Body of pancreas (tissue), 4 donors: ENCODE data around the gene NTN4. TPM values are rescaled to one million over a fixed set of nuclear protein-coding genes. Genes with fewer than 3 reads are reported as not detected.
"Not testable (repeated sequence)": the region's sequence is repeated elsewhere in the genome, so short reads cannot be mapped to it uniquely, and the experiment has no call there.

Experiments used
- ATAC-seq: fragments of 150-250 bp; one replicate; pipeline ENCODE4 v1.9.1; 2016
- DNase-seq, 4 donors: peaks; one replicate each; pipeline ENCODE4 v3.0.0-alpha.2; 2019
- H3K27ac ChIP-seq, 4 donors: fragments of 200-600 bp; sonication (generic); 1 replicate in 3 of 4; 2 replicates in 1 of 4; pipeline versions ENCODE4 v1.5.1 to v1.6.1; 2016 to 2019; ENCODE audit warnings: mild to moderate bottlenecking in 1 of 4, mixed read lengths in 1 of 4, moderate library complexity in 1 of 4
- H3K27me3 ChIP-seq, 2 donors: fragments of 200-600 bp; sonication (generic); one replicate each; pipeline ENCODE4 v1.6.0; 2016; ENCODE audit warnings: mild to moderate bottlenecking in 1 of 2
- H3K36me3 ChIP-seq, 2 donors: fragments of 200-600 bp; sonication (generic); replicated peaks in 1 of 2; 2 replicates each; pipeline ENCODE4 v1.5.1; 2016; ENCODE audit warnings: low read depth in 2 of 2; ENCODE audit not compliant: insufficient read depth in 1 of 2
- H3K4me1 ChIP-seq: fragments of 200-600 bp; sonication (generic); one replicate; pipeline ENCODE4 v1.6.0; 2016
- H3K4me3 ChIP-seq, 2 donors: fragments of 200-600 bp; sonication (generic); 1 replicate in 1 of 2; 2 replicates in 1 of 2; pipeline ENCODE4 v1.5.1; 2016 to 2019
- H3K9me3 ChIP-seq, 3 donors: fragments of 200-600 bp; sonication (generic); 1 replicate in 2 of 3; 2 replicates in 1 of 3; pipeline ENCODE4 v1.5.1; 2016
- POLR2A ChIP-seq, 3 donors: fragments of 450-650 bp; IDR thresholded peaks; one replicate each; pipeline ENCODE4 v1.6.1; 2016; ENCODE audit warnings: antibody characterized with exemption in 3 of 3, mild to moderate bottlenecking in 2 of 3
- WGBS, 2 donors: methylation state at CpG; one replicate each; pipeline ENCODE4 v1.1.5; 2017; 5-methylcytosine and 5-hydroxymethylcytosine counted together
- intact Hi-C: fragments of 100-400 bp; cut with DNase I; formaldehyde crosslinking; loops from one replicate; pipeline ENCODE4 v1.15.1; 2023
- total RNA-seq, 2 donors: library from RNA; depleted of rRNA; stranded (reverse); fragments of >200 nt; gene quantifications; one replicate each; pipeline ENCODE4 v1.1.0, GENCODE V29; 2016
- TF ChIP-seq, protein P1 (sequence below), 7 experiments: fragments of 450-650 bp in 4 of 7; fragments of 200-600 bp in 3 of 7; sonication (generic) in 3 of 7; IDR thresholded peaks; one replicate each; pipeline ENCODE4 v1.5.1; 2016 to 2019; ENCODE audit warnings: antibody characterized with exemption in 7 of 7

NTN4 gene
- total RNA-seq, 2 donors from 2014 or later: 47.7 to 62.0 TPM

DNA sequence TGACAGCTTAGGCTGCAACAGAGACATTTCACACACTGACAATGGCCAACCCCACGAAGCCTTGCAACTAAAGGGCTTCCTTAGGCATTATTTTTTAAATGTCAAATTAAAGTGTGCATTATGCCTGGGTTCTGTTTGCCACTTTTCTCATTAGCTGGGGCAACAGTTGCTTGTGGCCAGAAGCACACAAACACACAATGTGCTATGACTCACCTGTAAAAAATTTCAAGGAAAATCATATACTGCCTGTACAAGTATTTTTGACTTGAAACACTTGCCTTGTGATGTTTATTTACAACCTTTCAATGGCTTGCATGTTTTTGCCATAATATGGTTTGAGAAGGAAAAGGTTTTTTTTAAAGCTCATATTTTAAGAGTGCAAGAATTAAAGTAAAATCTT is 1.9 kb downstream of the NTN4 start:
- intact Hi-C loops: loop anchor here (10.0 kb wide), 1 partner anchor 54 kb away; no protein-coding TSS in a partner anchor
- DNase-seq (peak in 1 of 4 donors; percentile 30), ATAC-seq (peak; percentile 18)
- no peaks in the 10 kb centered on the region for H3K27me3 ChIP-seq
- H3K27ac ChIP-seq: peak overlapping the region; percentile 85 to 95 (median 88)
- H3K36me3 ChIP-seq: no peaks in the 10 kb centered on the region
- 6 to 22% methylated on average over 1 of the region's 1 CpG for WGBS, 2 donors
- H3K9me3 ChIP-seq: no peaks in the 10 kb centered on the region
- no peak overlapping the region for H3K4me3 ChIP-seq
- TF ChIP-seq, protein P1, sequence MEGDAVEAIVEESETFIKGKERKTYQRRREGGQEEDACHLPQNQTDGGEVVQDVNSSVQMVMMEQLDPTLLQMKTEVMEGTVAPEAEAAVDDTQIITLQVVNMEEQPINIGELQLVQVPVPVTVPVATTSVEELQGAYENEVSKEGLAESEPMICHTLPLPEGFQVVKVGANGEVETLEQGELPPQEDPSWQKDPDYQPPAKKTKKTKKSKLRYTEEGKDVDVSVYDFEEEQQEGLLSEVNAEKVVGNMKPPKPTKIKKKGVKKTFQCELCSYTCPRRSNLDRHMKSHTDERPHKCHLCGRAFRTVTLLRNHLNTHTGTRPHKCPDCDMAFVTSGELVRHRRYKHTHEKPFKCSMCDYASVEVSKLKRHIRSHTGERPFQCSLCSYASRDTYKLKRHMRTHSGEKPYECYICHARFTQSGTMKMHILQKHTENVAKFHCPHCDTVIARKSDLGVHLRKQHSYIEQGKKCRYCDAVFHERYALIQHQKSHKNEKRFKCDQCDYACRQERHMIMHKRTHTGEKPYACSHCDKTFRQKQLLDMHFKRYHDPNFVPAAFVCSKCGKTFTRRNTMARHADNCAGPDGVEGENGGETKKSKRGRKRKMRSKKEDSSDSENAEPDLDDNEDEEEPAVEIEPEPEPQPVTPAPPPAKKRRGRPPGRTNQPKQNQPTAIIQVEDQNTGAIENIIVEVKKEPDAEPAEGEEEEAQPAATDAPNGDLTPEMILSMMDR (IDR thresholded peaks at IDR 0.05): no peak
- no peak for TF ChIP-seq POLR2A (IDR thresholded peaks at IDR 0.05)
- H3K4me1 ChIP-seq: peaks cover 59% of the 10 kb centered on the region

DNA sequence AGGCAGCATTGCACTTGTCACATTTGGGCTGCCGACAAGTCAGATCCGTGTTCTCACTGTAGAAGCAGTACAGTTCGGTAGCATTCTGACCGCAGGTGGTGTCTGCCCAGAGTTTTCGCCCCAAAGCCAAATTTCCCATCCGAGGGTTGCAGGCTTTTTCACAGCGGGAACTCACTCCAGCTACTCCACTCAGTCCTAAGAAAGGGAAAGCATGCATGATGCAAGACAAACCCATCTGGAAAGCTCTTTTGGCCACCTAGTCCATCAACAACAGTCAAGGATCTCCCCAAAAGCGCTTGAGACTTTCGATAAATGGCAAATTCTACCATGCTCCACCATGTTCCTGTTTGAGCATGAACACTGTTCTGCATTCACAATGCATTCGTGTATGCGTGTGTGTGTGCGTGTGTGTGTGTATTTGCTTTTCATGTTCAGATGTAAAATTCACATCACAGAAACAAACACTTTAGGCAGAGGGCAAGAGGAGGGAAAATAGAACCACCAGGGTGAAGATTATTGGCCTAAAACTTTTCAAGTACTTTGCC is 3.2 kb downstream of the NTN4 start:
- Histone ChIP-seq H3K4me1 (peaks cover 68% of the 10 kb centered on the region), H3K27ac (no peak overlapping the region), H3K36me3 (no peaks in the 10 kb centered on the region), H3K27me3 (no peaks in the 10 kb centered on the region), H3K4me3 (no peak overlapping the region), H3K9me3 (no peaks in the 10 kb centered on the region)
- ATAC-seq (no peak), DNase-seq (no peak)
- 82 to 88% methylated on average over 11 to 12 of the region's 12 CpGs for WGBS, 2 donors
- TF ChIP-seq, protein P1 (IDR thresholded peaks at IDR 0.05): no peak
- TF ChIP-seq POLR2A (IDR thresholded peaks at IDR 0.05): no peak
- intact Hi-C loops: loop anchor here (10.0 kb wide), 1 partner anchor 53 kb away; no protein-coding TSS in a partner anchor

DNA sequence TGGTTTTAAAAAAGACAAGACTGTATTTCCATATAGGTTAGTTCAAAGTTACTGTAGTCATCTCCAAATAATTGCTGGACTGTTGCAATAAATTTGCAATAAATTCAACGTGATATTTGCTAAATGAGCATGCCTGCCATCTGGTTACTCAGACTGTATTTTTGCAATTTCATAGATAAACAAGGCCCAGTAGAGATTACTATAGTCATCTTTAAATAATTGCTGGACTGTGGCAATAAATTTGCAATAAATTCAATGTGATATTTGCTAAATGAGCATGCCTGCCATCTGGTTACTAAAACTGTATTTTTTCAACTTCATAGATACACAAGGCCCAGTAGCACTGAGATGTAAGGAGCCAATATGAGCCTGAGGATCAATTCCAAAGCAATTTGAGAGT is 5.6 kb downstream of the NTN4 start:
- Histone ChIP-seq H3K9me3 (no peaks in the 10 kb centered on the region), H3K27ac (no peak overlapping the region), H3K27me3 (no peaks in the 10 kb centered on the region), H3K36me3 (no peaks in the 10 kb centered on the region), H3K4me1 (peaks cover 67% of the 10 kb centered on the region), H3K4me3 (no peak overlapping the region)
- whole genome bisulfite sequencing, 2 donors: 41 to 47% methylated on average over 1 of the region's 1 CpG
- TF ChIP-seq POLR2A (IDR thresholded peaks at IDR 0.05): no peak
- TF ChIP-seq, protein P1 (IDR thresholded peaks at IDR 0.05): no peak
- ATAC-seq: no peak
- intact Hi-C loops: loop anchor here (10.0 kb wide), 1 partner anchor 50 kb away; no protein-coding TSS in a partner anchor
- no peak for DNase-seq

DNA sequence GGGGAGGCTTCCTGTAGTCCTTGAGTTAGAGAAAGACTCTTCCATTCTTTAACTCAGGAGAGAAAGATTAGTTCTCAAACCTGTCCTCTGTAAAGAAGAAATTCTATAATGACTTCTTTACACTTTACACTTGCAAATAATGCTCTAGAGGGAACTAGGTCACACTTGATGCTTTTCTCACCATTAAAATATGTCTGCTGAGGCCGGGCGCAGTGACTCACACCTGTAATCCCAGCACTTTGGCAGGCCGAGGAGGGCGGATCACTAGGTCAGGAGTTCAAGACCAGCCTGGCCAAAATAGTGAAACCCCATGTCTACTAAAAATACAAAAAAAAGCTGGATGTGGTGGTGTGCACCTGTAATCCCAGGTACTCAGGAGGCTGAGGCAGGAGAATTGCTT is 6.3 kb downstream of the NTN4 start:
- intact Hi-C loops: loop anchor here (10.0 kb wide), 1 partner anchor 49 kb away; no protein-coding TSS in a partner anchor
- 71 to 73% methylated on average over 4 of the region's 4 CpGs for WGBS, 2 donors
- Histone ChIP-seq H3K4me1 (peaks cover 67% of the 10 kb centered on the region), H3K27me3 (no peaks in the 10 kb centered on the region), H3K27ac (no peak overlapping the region), H3K36me3 (no peaks in the 10 kb centered on the region), H3K4me3 (no peak overlapping the region), H3K9me3 (no peaks in the 10 kb centered on the region)
- ATAC-seq (no peak), DNase-seq (peak in 1 of 4 donors; percentile 56)
- TF ChIP-seq POLR2A (IDR thresholded peaks at IDR 0.05): no peak

DNA sequence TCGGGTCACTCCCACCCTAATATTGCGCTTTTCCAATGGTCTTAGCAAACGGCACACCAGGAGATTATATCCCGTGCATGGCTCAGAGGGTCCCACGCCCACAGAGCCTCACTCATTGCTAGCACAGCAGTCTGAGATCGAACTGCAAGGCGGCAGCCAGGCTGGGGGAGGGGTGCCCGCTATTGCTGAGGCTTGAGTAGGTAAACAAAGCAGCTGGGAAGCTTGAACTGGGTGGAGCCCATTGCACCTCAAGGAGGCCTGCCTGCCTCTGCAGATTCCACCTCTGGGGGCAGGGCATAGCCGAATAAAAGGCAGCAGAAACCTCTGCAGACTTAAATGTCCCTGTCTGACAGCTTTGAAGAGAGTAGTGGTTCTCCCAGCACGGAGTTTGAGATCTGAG is 15.1 kb downstream of the NTN4 start:
- H3K27me3 ChIP-seq, H3K4me1 ChIP-seq, DNase-seq, H3K27ac ChIP-seq, H3K9me3 ChIP-seq, H3K36me3 ChIP-seq, H3K4me3 ChIP-seq, ATAC-seq, intact Hi-C loops: not testable (repeated sequence)
- WGBS, 2 donors: 80 to 83% methylated on average over 7 to 9 of the region's 10 CpGs
